GM18499 (cell line): Measurements from ENCODE around the gene TBL1XR1.

Experiments
- ATAC-seq: cut with Tn5 transposase; IDR thresholded peaks from one replicate; pipeline ENCODE4 v1.9.1; 2021; ENCODE audit warnings: moderate number of reproducible peaks; ENCODE audit not compliant: insufficient read depth, unreplicated experiment

The TBL1XR1 gene

DNA sequence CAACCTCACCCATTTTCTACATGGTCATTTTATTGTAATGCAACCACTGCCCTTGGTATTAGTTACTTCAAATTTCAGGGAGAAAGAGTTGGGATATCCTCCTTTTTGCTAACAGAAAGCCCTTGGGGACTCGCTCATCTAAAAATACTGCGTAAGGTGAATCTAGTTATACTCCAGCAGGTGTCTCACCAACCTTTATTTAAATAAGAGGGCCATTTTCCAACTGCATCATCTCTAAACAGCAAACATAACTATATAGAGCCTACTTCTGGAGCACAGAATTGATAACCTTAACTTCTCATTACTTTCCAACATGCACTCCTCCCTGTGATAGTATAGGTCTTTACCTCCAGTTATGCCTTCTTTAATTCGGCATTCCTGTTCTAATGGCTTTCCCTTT, 77.5 kb downstream of the TBL1XR1 start:
- no peak for ATAC-seq

DNA sequence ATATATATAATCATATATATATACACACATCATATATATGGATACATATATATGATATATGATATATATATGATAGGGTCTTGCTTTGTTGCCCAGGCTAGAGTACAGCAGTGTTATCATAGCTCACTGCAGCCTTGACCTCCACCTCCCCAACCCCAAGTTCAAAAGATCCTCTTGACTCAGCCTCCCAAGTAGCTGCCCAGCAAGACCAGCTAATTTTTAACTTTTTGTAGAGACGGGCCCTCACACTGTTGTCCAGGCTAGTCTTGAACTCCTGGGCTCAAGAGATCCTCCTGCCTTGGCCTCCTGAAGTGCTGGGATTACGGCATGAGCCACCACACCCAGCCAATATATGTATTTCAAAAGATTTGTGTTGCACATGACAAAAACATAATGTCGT, 83.0 kb downstream of the TBL1XR1 start:
- ATAC-seq: no peak

DNA sequence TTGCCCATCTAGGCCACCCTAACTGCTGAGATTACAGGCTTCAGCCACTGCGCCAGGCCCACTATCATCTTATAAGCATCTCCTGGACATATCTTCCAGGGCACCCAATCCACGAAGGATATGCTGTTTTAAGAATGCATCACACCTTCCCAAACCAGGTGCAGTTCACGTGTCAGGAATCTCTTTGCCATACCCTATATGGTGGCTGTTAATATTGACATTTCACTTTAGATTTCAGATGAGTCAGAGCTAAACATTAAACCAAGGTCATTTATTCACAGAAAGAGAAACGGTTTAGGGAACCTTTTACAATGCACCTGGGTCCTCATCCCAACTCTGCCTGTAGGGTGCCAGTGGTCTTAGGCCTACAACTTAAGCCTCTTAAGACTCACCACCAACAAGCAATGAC, 85.7 kb downstream of the TBL1XR1 start:
- ATAC-seq: no peak

DNA sequence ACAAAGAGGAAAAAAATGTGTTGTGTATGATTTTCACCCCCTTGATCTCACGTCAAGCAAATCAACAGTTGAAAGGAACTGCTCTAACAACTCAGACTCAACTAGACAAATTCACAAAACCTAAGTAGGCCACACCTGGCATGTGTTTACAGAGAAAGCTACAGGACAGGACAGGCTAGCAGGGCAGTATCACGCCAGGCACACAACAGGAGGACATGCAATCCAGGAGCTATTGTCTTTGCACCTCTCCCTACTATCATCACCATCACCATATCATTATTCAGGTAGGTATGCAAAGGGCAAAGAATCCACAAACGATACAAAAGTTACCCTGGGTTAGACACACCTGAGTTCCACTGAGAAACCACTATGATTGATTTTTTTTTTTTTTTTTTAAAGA, 86.4 kb downstream of the TBL1XR1 start:
- no peak for ATAC-seq

DNA sequence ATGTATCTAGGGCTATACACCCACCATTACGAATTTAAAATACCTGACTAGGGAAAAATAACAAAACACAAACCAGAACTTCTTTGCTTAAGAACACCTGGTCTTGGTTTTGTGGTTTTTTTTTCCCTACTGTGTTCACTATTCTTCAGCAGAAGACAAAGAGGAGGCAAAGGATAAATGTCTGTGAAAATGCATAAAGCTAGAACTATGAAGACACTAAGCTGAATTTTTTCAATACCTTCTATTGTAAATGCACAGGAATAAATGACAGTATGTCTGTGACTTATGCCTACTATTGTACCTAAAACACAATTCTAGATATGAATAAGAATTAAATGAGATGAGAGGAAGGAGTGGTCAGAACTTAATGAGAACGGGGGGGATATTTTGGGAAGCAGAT, 86.9 kb downstream of the TBL1XR1 start:
- no peak for ATAC-seq

DNA sequence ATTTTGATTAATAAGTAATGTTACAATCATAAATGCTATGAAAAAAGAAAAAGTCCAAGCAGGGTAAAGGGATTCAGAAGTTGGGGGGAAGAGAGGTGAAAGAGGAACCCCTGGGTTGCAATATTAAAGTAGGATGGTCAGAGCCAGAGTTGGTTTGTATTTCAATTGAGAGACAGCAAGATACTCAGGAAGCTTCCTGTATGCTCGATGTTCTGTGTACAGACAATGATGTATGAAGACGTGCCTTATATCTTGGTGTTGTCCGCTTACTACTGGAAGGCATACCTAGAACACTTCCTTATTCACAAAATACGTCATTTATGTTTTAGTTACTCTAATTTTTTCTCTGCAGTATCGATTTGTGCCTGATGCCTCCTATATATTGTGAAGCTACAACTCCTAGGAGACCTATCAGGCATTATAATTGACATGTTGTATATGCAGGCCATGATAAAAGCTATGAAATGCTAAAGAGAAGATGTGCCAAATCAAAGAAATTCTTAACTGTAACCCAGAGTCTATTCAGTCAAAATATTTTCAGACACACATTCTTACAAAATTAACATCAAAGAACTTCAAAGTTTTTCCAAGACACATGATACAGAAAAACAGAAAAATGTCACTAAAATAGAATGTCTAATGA, 87.5 kb downstream of the TBL1XR1 start:
- no peak for ATAC-seq

DNA sequence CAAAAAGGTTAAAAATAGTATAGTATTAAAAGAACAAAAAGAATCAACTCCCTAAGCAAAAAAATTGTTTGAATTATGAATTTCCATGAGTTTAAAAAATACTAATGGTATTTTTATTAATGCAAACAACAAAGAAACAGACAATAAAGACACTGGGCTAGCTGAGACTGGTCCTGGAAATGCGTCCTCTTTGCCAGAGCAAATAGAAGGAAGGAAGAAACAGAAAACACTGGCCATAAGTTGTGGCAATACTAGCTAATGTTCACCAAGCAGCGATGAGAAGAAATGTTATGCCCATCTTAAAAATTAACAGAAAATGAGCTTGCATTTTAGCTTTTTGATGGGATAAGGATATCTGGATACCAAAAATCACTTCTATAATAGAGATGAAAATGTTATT, 88.6 kb downstream of the TBL1XR1 start:
- no peak for ATAC-seq

DNA sequence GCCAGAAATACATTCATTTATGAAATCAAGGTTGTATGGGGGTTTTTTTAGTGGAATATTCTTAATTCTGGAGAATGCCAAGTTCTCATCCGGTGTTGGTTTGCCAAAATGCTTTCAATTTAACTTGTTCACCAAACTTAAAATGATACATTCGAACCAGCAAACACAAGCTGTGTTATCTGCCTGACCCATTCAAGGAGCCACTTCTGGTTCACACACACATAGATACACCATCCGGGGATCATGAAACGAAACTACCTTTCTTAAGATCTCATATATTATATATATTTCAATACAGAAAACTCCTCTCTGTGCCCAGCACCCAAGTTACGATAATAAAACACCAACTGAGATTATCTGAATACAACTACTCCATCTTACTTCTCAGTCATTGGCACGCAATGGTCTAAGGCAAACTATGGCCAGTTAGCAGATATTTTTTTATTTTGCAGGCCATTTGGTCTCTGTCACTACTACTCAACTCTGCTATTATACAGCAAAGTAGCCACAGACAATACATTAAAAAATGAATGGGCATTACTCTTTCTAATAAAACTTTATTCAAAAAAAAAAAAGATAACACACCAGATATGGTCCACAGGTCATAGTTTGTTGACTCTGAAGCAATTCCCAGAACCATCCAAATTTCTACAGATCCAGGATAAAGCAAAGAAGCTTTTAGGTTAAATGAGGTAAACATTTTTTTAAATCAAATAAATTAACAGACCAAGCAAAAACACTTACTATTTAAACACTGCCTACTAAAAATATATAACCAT, 89.6 kb downstream of the TBL1XR1 start:
- ATAC-seq: no peak

DNA sequence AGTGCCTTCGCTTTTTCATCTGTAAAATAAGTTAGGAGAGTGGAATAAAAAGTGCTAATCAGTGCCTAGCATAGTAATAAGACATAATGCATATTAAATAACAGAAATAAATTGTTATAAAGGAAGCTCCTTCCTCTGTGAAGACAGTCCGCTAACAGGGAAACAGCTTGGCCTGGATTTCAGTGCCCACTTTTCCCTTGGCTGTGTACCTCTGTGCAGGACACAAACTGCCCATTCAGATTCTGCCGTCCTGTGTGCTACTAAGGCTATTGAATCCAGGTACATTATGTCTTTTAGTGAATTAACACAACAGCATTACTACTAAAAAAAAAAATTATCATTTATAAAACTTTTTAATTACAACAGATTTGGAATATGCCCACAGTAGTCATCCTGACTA, 90.7 kb downstream of the TBL1XR1 start:
- ATAC-seq: no peak

DNA sequence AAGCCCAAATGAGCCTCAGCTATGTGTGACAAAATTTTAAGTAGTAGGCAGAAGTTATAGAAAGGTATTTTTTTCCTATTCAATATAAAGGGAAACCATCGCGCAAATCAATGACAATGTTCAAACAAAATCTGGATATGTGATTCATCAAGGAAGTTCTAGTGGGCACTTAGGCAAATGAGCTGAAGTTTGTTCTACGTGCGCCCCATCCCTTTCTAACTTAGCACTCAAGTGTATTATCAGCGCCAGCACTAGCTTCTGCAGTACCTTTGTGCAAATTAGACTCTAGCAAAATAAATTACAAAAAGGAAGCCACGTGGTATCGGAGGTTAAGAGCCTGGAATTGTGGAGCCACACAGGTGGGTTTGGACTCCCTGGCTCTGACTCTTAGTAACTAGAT, 91.1 kb downstream of the TBL1XR1 start:
- ATAC-seq: no peak

DNA sequence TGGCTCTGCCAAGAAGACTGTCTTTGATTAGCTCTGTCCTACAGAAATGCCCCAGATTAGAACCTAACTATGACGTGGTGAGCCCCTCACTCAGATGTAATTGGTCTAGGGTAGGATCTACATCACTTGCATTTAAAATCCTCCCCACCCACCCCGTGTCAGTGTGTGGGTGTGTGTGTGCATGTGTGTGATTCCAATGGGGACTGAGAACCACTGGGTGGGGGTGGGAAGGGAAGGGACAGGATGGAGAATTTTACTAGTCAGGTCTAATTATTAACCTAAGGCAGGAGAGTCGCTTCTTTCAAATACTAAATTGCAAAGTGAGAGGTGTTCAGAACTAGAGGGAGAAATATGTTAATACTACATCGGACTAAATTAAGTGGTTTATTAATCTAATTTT, 91.7 kb downstream of the TBL1XR1 start:
- no peak for ATAC-seq

DNA sequence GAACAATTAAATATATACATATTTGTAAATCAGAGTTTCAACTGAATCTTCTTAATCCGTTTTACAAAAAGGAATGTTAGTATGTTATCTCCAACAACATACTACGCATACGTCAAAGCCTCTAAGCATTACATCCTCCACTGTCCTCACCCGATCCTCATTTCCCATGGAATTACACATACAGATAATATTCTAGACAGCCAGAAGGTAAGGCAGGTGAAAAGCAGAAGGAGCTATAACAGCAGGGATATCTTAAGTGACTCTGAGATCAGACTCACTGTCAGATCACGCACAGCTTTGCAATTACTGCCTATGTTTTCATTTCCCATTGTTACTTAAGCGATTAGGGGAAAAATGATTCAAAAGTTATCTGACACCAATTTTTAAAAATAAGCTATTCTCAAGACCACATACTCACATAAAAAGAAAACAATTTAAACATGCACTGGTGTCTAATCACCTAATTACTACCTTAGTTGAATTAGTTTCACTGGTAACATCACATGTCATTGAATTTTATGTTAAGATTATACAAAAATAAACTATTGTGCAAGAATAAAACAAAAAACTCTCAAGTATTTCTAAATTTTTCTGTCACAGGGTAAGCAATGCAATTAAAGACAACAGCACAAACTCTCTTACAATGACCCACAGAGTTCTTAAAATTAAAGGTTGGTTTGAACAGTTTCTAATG, 92.8 kb downstream of the TBL1XR1 start:
- no peak for ATAC-seq

DNA sequence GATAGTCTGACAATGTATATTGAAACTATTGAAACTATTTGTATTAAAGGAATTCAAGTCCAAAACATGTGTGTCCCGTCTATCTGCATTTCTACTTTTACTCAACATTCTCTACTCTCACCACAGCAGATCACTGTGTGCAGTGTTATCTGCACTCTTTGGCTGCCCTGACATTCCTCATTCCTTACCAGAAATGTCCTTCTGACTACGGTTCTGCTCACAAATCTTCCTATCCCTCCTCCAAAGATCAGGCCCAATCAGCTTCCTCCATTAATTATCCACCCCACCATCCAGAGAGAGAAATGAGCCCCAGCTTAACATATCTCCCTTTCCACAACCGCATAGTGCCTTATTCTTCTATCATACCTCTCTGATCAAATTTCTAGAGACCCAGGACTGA, 94.7 kb downstream of the TBL1XR1 start:
- ATAC-seq: no peak

DNA sequence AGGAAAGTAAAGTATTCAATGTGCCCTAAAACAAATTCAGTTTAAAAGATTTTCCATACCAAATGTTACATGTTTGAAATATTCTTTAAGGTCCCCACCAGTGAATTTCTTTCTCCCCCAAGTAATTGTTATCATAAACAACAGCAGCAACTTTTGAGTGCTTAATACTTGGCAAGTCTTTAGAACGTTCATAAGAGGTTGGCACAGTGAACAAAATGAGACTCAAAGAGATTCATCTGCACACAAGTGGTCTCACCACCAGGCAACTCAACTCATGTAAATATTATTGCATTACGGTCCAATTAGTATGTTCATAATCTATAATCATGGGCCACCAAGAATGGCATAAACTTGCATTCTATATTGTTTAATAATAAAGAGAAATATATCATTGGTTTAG, 98.7 kb downstream of the TBL1XR1 start:
- ATAC-seq: no peak

DNA sequence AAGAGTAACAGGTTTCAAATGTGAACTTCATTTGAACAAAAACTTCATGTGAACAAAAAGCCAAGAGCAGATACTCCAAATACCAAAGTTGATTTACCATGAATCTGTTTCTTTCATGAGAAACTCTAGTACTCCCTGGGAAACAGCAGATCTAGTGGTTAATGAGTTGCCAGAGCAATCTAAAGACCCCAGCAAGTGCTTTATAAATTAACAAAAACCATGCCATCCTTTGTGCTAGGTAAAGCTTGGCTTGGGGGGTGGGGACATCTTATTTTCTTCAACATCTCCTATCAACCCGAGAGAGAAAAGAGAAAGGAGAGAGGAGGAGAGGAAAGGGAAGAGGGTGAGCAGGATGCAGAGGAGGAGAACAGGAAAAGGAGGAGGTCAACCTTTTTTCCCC, 100.7 kb downstream of the TBL1XR1 start:
- ATAC-seq: no peak

DNA sequence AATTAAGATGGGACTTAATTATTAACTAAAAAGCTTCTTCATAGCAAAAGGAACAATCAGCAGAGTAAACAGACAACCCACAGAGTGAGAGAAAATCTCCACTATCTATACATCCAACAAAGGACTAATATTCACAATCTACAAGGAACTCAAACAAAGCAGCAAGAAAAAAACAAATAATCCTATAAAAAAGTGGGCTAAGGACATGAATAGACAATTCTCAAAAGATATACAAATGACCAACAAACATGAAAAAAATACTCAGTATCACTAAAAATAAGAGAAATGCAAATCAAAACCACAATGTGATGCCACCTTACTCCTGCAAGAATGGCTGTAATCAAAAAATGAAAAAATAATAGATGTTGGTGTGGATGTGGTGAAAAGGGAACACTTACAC, 103.3 kb downstream of the TBL1XR1 start:
- ATAC-seq: no peak

DNA sequence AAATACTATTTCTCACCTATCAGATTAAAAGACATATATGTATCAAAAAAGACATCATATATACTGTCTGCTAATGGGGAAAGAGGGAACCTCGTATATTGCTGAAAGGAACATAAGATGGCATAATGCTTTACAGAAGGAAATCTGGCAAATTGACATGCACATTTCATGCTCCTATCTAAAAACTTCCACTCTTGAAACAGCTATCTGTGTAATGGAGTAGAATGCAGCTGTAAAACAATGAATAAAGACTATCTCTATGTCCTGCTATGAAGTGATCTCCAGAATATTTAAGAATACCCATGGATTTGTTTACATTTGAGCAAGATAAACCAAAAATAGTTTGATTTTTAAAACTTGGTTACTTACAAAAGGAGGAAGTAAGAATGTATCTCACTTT, 107.4 kb downstream of the TBL1XR1 start:
- no peak for ATAC-seq

DNA sequence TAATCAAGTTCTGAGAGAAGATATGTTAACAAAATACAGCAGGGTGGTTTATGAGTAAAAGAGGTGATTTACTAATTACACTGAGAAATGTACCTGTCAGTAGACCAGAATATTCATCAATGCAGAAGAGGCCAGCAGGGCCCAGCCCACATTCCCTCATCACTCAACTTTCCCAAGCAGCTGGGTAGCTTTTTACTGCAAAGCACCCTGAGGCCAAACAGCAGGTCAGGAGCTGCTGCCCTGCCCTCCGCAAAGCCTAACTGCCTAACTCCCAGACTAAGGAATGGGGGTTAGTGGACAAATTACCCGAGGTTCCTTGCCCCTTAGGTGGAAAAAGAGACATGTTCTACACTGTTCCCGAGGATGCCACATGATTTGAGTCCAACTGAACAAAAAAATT, 108.2 kb downstream of the TBL1XR1 start:
- ATAC-seq: no peak

DNA sequence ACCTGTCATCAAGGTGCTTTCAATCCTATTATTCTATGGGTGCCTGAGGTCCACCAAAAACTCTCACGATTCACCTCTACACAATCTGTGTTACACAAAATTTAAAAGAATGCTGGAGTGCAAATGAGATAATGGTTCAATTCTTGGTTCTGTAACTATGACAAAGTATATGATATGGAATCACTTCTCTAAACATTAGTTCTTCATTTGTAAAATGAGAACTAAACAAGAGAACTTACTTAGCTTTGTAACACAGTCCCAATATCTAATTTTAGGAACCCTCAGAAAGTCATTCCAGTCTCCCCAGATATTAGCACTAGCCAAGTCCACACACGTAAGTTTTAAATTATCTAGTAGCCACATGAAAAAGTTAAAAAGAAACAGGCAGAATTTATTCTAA, 111.5 kb downstream of the TBL1XR1 start:
- ATAC-seq: no peak

DNA sequence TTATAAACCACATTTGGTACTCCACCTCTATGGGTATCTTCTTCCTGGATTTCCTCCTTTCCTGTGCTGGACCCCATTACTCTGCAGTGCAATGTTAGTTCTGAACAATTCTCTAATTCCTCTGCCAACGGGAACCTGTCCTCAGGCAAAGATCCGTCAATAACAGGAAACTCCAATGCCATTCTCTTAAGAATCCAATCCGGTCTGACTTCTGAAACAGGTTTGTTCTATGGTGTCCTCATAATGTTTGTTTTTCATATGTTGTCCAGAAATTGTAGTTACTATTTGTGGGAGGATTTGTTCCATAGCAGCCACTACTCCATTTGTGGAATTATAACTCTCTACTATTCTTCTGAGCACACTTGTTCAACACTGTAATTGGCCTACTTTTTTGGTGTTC, 112.7 kb downstream of the TBL1XR1 start:
- ATAC-seq: no peak

DNA sequence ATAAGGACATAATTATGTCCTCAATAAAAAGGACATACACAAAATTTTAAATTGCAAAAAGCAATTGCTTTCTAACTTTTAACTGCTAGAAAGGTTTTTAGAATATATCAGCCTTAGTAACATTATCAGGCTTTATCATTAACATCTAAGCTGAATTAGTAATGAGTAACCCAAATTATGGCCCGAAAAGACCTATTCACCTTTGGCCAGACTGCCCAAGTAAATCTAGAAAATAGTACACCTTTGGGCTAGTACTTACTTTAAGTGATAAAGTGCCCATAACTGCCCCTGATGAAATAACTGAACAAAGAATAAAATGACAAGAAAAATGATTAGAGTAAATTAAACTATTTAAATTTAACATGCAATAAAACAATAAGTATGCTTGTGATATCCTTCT, 117.2 kb downstream of the TBL1XR1 start:
- no peak for ATAC-seq

DNA sequence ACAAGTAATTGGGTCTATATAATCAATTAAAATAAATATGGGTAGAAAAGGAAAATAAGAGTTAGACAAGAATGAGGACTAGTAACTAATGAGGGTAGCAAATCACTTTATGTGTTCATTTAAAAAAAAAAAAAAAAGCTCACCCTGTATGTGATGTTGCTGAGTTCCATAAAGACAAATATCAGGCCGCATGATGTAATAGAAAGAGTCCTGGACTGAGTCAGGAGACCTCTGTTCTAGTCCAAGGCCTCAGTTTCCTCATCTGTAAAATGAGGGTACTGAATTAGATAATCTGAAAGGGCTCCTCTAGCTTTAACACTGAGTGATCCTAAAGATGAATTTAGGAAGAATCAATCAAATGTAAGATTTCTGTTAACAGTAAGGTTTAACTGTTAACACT, 117.6 kb downstream of the TBL1XR1 start:
- ATAC-seq: no peak
